Nephron progenitor cell (in vitro differentiated cells): ENCODE results near the gene CCNY.

Source experiments
- DNase-seq: peaks from one replicate; pipeline ENCODE4 v3.0.0; 2021
- H3K27ac Mint-ChIP-seq: 2 replicates; pipeline ENCODE4 v1.8.0; 2021; ENCODE audit warnings: mild to moderate bottlenecking, moderate library complexity, mixed read lengths
- H3K27me3 Mint-ChIP-seq: 2 replicates; pipeline ENCODE4 v1.8.0; 2021; ENCODE audit warnings: mild to moderate bottlenecking, low read depth, mixed read lengths; ENCODE audit not compliant: poor library complexity
- H3K36me3 Mint-ChIP-seq: 2 replicates; pipeline ENCODE4 v1.8.0; 2021; ENCODE audit warnings: low read depth, mixed read lengths
- H3K4me1 Mint-ChIP-seq: 2 replicates; pipeline ENCODE4 v1.8.0; 2021; ENCODE audit warnings: mixed read lengths
- H3K4me3 Mint-ChIP-seq: 2 replicates; pipeline ENCODE4 v1.8.0; 2021; ENCODE audit warnings: mild to moderate bottlenecking, moderate library complexity, mixed read lengths
- H3K9me3 Mint-ChIP-seq: 2 replicates; pipeline ENCODE4 v1.8.0; 2021; ENCODE audit warnings: mild to moderate bottlenecking, moderate library complexity, mixed read lengths
- CTCF ChIP-seq: fragments of 200-600 bp; sonication (generic); IDR thresholded peaks from 2 replicates; pipeline ENCODE4 v1.5.0; 2021; ENCODE audit warnings: antibody characterized with exemption

CCNY gene

GRCh38 chr10:35565602-35566081 lies 229.3 kb downstream of the CCNY start:
- H3K36me3 Mint-ChIP-seq, result peaks cover 41% of the 10 kb centered on the region
- H3K27ac Mint-ChIP-seq, result no peak overlapping the region

GRCh38 chr10:35567951-35568350 lies 231.6 kb downstream of the CCNY start:
- H3K4me1 Mint-ChIP-seq, result peaks cover 24% of the 10 kb centered on the region
- TF ChIP-seq CTCF, result no peak
- peaks cover 41% of the 10 kb centered on the region for H3K36me3 Mint-ChIP-seq
- no peak overlapping the region for H3K4me3 Mint-ChIP-seq
- H3K27ac Mint-ChIP-seq, result peak overlapping the region; percentile 39
- no peaks in the 10 kb centered on the region for H3K9me3 Mint-ChIP-seq
- no peak for DNase-seq
- H3K27me3 Mint-ChIP-seq, result no peaks in the 10 kb centered on the region

More at GRCh38 chr10:35565602-35566081, 229.3 kb downstream of the CCNY start:
- no peak for DNase-seq
- no peak overlapping the region for H3K4me3 Mint-ChIP-seq
- no peaks in the 10 kb centered on the region for H3K9me3 Mint-ChIP-seq
- no peak for TF ChIP-seq CTCF
- H3K27me3 Mint-ChIP-seq, result no peaks in the 10 kb centered on the region
- peaks cover 24% of the 10 kb centered on the region for H3K4me1 Mint-ChIP-seq

GRCh38 chr10:35568483-35569015 lies 232.2 kb downstream of the CCNY start:
- H3K27ac Mint-ChIP-seq, result peak overlapping the region; percentile 98
- H3K9me3 Mint-ChIP-seq, result no peaks in the 10 kb centered on the region
- H3K36me3 Mint-ChIP-seq, result peaks cover 43% of the 10 kb centered on the region

DNA sequence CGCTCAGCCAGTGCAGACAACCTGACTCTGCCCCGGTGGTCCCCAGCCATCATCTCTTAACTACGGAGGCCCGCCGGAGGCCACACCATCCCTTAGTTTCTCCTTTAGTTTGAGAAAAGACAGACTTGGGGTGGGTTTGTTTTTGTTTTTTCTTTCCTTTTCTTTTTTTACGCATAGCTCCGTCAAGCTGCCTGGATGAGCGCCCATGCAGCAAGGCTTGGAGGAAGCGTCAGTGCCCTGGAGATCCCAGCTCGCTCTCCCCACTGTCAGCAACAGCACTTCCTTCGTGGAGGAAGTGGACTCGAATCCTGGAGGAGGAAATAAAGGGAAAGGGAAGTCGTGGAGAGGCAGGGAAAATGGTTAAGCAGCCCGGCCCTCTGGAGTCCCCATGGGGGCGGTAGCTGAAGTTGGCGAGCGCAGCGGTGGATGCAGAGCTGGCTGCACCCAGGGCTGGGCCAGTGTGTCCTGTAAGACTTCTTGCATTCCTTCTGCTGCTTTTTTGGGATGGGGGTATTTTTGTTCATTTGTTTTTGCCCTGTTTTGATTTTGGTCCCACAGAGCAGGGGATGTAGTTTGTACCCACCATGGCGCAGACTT lies 232.9 kb downstream of the CCNY start:
- H3K36me3 Mint-ChIP-seq, result peaks cover 43% of the 10 kb centered on the region
- H3K4me1 Mint-ChIP-seq, result peaks cover 18% of the 10 kb centered on the region
- TF ChIP-seq CTCF, result no peak
- no peaks in the 10 kb centered on the region for H3K27me3 Mint-ChIP-seq
- DNase-seq, result peak; percentile 29
- H3K27ac Mint-ChIP-seq, result peak overlapping the region; percentile 98
- peak overlapping the region; percentile 13 for H3K4me3 Mint-ChIP-seq
- H3K9me3 Mint-ChIP-seq, result no peaks in the 10 kb centered on the region

More at GRCh38 chr10:35568483-35569015, 232.2 kb downstream of the CCNY start:
- Mint-ChIP-seq H3K4me1 (peaks cover 18% of the 10 kb centered on the region), H3K27me3 (no peaks in the 10 kb centered on the region), H3K4me3 (no peak overlapping the region)
- DNase-seq, result no peak
- TF ChIP-seq CTCF, result no peak

DNA sequence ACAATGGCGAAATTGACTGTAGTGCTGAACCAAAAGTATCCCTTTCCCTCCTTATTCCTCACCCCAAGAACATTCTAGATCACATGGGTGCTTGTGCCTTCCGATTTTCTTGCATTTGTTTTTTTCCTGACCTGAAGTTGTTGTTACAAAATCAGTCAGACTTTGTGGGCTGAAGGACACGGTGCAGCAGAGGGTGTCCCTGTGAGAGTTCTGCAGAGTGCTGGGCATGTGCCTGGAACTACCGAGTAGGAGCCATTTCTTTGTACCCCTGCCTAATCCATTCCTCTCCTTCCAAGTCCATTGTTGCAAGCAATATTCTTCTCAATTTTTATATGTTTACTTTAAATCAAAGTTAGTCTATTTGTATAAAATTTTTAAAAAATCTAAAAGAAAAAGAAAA lies 233.5 kb downstream of the CCNY start:
- H3K27ac Mint-ChIP-seq, result peak overlapping the region; percentile 73
- H3K4me3 Mint-ChIP-seq, result no peak overlapping the region
- no peak for DNase-seq
- peaks cover 43% of the 10 kb centered on the region for H3K36me3 Mint-ChIP-seq
- no peak for TF ChIP-seq CTCF
- no peaks in the 10 kb centered on the region for H3K9me3 Mint-ChIP-seq
- H3K27me3 Mint-ChIP-seq, result no peaks in the 10 kb centered on the region
- H3K4me1 Mint-ChIP-seq, result peaks cover 18% of the 10 kb centered on the region

- Mint-ChIP-seq H3K27ac (no peak overlapping the region), H3K4me3 (no peak overlapping the region), H3K27me3 (no peaks in the 10 kb centered on the region), H3K36me3 (peaks cover 46% of the 10 kb centered on the region), H3K9me3 (no peaks in the 10 kb centered on the region), H3K4me1 (peaks cover 18% of the 10 kb centered on the region)
- TF ChIP-seq CTCF, result no peak
- DNase-seq, result no peak
Measured at GRCh38 chr10:35570397-35570796, 234.1 kb downstream of the CCNY start.
